Upper lobe of left lung (tissue), 6 donors: Measurements from ENCODE around the gene DPY19L1. TPM values are rescaled to one million over a fixed set of nuclear protein-coding genes. Genes with fewer than 3 reads are reported as not detected.

Experiments
- ATAC-seq, 2 donors: fragments of 200-7000 bp; cut with Tn5 transposase; one replicate each; pipeline ENCODE4 v1.9.1; 2022; ENCODE audit warnings: mild to moderate bottlenecking in 2 of 2, moderate library complexity in 2 of 2; ENCODE audit not compliant: low FRiP score in 2 of 2
- DNase-seq, 2 donors: peaks; one replicate each; pipeline ENCODE4 v3.0.0-alpha.2; 2019 to 2020
- H3K27ac ChIP-seq, 4 donors: fragments of 200-600 bp; sonication (generic); one replicate each; pipeline ENCODE4 v1.5.1; 2016 to 2019
- H3K27me3 ChIP-seq, 4 donors: fragments of 200-600 bp; sonication (generic); one replicate each; pipeline ENCODE4 v1.5.1; 2017 to 2019
- H3K36me3 ChIP-seq, 4 donors: fragments of 200-600 bp; sonication (generic); one replicate each; pipeline ENCODE4 v1.5.1; 2016 to 2019
- H3K4me1 ChIP-seq, 4 donors: fragments of 200-600 bp; sonication (generic); one replicate each; pipeline ENCODE4 v1.5.1; 2018 to 2019
- H3K4me3 ChIP-seq, 4 donors: fragments of 200-600 bp; sonication (generic); one replicate each; pipeline ENCODE4 v1.5.1; 2017 to 2019; ENCODE audit warnings: mild to moderate bottlenecking in 2 of 4, moderate library complexity in 1 of 4
- H3K9me3 ChIP-seq, 4 donors: fragments of 200-600 bp; sonication (generic); one replicate each; pipeline ENCODE4 v1.5.1; 2018 to 2019
- EP300 ChIP-seq, 4 donors: sonication (generic); formaldehyde crosslinking; IDR thresholded peaks; one replicate each; pipeline ENCODE4 v1.5.1; 2017; ENCODE audit warnings: antibody characterized with exemption in 4 of 4, control low read depth in 2 of 4
- POLR2A ChIP-seq, 4 donors: fragments of 450-650 bp; IDR thresholded peaks; one replicate each; pipeline ENCODE4 v1.5.1; 2016 to 2017; ENCODE audit warnings: antibody characterized with exemption in 4 of 4, mild to moderate bottlenecking in 2 of 4
- POLR2AphosphoS5 ChIP-seq, 2 donors: sonication (generic); formaldehyde crosslinking; IDR thresholded peaks; one replicate each; pipeline ENCODE4 v1.5.1; 2017; ENCODE audit warnings: antibody characterized with exemption in 2 of 2
- WGBS, 2 donors: methylation state at CpG; one replicate each; pipeline ENCODE4 v1.1.5; 2017 to 2018; 5-methylcytosine and 5-hydroxymethylcytosine counted together
- total RNA-seq, 6 donors: library from RNA; depleted of rRNA in 4 of 6; stranded (reverse); fragments of >200 nt in 4 of 6; gene quantifications; one replicate each; pipeline versions ENCODE4 v1.1.0 to v1.2.1, GENCODE V29; 2016 to 2021
- TF ChIP-seq, protein P1 (sequence below), 6 experiments: fragments of 450-650 bp in 4 of 6; fragments of 200-600 bp in 2 of 6; sonication (generic) in 2 of 6; IDR thresholded peaks; one replicate each; pipeline ENCODE4 v1.5.1; 2016 to 2019; ENCODE audit warnings: antibody characterized with exemption in 6 of 6
- donor health status: DM: no; HTN: no; CAD: no; lungs with moderate emphysema.
- donor health status: DM: no; HTN: yes; CAD: no; lungs with severe emphysema.

The DPY19L1 gene
- total RNA-seq, 6 donors from 2014 or later: 4.2 to 39.1 (median 28.3) TPM

DNA sequence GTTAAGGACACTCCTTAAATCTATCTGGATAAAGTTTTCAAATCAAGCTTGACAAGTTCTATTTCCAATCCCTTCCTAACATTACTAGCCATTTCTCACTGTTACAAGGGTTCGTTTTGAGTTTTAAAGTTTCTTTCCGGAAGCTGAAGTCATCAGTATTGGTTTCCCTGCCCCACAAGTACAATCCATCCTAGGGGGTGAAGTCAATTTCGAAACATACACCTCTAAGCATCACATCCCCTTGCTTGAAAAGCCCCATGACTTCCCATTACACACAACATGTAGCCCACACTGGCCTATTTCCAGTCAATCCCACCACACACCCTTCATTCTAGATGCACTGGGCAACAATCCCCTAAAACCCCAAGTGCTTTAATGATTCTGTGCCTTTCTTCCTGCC is 13.0 kb downstream of the DPY19L1 start:
- TF ChIP-seq POLR2AphosphoS5 (IDR thresholded peaks at IDR 0.05) (no peak), EP300 (IDR thresholded peaks at IDR 0.05) (no peak), POLR2A (IDR thresholded peaks at IDR 0.05) (no peak)
- TF ChIP-seq, protein P1, sequence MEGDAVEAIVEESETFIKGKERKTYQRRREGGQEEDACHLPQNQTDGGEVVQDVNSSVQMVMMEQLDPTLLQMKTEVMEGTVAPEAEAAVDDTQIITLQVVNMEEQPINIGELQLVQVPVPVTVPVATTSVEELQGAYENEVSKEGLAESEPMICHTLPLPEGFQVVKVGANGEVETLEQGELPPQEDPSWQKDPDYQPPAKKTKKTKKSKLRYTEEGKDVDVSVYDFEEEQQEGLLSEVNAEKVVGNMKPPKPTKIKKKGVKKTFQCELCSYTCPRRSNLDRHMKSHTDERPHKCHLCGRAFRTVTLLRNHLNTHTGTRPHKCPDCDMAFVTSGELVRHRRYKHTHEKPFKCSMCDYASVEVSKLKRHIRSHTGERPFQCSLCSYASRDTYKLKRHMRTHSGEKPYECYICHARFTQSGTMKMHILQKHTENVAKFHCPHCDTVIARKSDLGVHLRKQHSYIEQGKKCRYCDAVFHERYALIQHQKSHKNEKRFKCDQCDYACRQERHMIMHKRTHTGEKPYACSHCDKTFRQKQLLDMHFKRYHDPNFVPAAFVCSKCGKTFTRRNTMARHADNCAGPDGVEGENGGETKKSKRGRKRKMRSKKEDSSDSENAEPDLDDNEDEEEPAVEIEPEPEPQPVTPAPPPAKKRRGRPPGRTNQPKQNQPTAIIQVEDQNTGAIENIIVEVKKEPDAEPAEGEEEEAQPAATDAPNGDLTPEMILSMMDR (IDR thresholded peaks at IDR 0.05): no peak
- H3K36me3 ChIP-seq: no peaks in the 10 kb centered on the region
- no peak for ATAC-seq
- DNase-seq: no peak
- no peaks in the 10 kb centered on the region for H3K9me3 ChIP-seq
- H3K4me1 ChIP-seq: peaks cover 0 to 6% (median 2%) of the 10 kb centered on the region in 4 donors
- WGBS, 2 donors: 86 to 93% methylated on average over 3 of the region's 3 CpGs
- H3K4me3 ChIP-seq: no peak overlapping the region
- H3K27me3 ChIP-seq: no peaks in the 10 kb centered on the region
- H3K27ac ChIP-seq: no peak overlapping the region

DNA sequence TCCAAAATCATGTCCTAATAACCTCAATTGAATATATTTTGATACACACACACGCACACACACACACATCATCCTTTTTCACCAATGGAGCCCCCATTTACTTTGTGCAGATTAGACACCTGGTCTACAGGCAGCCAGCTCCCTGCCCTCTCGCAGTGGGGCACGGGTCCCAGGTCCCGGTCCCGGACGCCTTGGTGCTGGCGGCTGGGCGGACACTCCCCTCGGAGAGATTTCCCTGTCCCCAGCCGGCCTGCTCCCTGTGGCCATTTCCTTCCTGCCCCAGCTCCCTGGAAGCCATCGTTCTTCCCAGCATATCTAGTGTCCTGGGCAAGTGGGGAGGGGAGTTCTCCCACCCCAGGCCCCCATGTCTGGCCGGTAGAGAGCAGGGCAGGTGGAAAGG is 14.6 kb downstream of the DPY19L1 start:
- H3K4me3 ChIP-seq: no peak overlapping the region
- WGBS, 2 donors: 89% methylated on average over 12 of the region's 12 CpGs
- peaks cover 0 to 4% (median 2%) of the 10 kb centered on the region in 4 donors for H3K4me1 ChIP-seq
- no peaks in the 10 kb centered on the region for H3K27me3 ChIP-seq
- H3K9me3 ChIP-seq: no peaks in the 10 kb centered on the region
- no peak for ATAC-seq
- TF ChIP-seq POLR2A (IDR thresholded peaks at IDR 0.05) (no peak), POLR2AphosphoS5 (IDR thresholded peaks at IDR 0.05) (no peak), EP300 (IDR thresholded peaks at IDR 0.05) (no peak)
- TF ChIP-seq, protein P1 (IDR thresholded peaks at IDR 0.05): no peak
- no peaks in the 10 kb centered on the region for H3K36me3 ChIP-seq
- H3K27ac ChIP-seq: no peak overlapping the region
- peak in 1 of 2 donors; percentile 56 for DNase-seq

DNA sequence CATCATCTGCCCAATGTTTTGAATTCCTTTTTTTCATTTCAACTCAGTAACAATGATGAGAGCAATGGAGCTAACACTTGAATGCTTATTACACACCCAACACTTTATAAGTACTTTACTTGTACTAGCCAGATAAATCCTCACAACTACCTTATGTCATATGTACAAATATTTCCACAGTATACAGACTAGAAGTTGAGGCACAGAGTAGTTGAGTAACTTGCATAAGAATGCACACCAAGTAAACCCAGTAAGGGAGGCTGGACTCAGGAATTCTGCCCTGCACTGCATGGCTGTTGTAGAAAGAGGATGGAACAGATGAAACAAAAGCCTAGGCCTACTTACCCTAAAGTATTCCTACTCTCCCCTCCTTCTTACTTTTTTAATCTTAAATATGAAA is 15.8 kb downstream of the DPY19L1 start:
- peaks cover 0 to 9% (median 0%) of the 10 kb centered on the region in 4 donors for H3K36me3 ChIP-seq
- DNase-seq (no peak), ATAC-seq (no peak)
- TF ChIP-seq POLR2AphosphoS5 (IDR thresholded peaks at IDR 0.05) (no peak), EP300 (IDR thresholded peaks at IDR 0.05) (no peak), POLR2A (IDR thresholded peaks at IDR 0.05) (no peak)
- TF ChIP-seq, protein P1 (IDR thresholded peaks at IDR 0.05): no peak
- H3K27ac ChIP-seq: no peak overlapping the region
- H3K9me3 ChIP-seq: no peaks in the 10 kb centered on the region
- peaks cover 0 to 4% (median 0%) of the 10 kb centered on the region in 4 donors for H3K4me1 ChIP-seq
- no peak overlapping the region for H3K4me3 ChIP-seq
- no peaks in the 10 kb centered on the region for H3K27me3 ChIP-seq

DNA sequence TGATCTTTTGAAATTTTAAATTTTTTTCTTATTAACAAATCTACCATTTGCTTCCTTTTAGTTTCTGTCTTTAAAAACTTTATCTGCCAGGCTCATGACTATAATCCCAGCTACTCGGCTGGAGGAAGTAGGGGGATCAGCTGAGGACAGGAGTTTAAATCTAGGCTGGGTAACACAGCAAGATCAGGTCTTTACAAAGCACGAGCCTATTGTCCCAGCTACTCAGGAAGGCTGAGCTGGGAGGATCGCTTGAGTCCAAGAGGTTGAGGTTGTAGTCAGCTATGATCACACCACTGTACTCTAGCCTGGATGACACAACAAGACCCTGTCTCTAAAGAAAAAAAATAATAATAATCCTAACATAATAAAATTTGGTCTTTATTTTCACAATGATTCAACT is 17.5 kb downstream of the DPY19L1 start:
- peaks cover 0 to 14% (median 0%) of the 10 kb centered on the region in 4 donors for H3K36me3 ChIP-seq
- ATAC-seq: no peak
- no peaks in the 10 kb centered on the region for H3K4me1 ChIP-seq
- H3K4me3 ChIP-seq: no peak overlapping the region
- 73 to 76% methylated on average over 3 of the region's 3 CpGs for WGBS, 2 donors
- TF ChIP-seq POLR2A (IDR thresholded peaks at IDR 0.05) (no peak), EP300 (IDR thresholded peaks at IDR 0.05) (no peak), POLR2AphosphoS5 (IDR thresholded peaks at IDR 0.05) (no peak)
- TF ChIP-seq, protein P1 (IDR thresholded peaks at IDR 0.05): no peak
- H3K27ac ChIP-seq: no peak overlapping the region
- H3K9me3 ChIP-seq: no peaks in the 10 kb centered on the region
- DNase-seq: no peak
- no peaks in the 10 kb centered on the region for H3K27me3 ChIP-seq

DNA sequence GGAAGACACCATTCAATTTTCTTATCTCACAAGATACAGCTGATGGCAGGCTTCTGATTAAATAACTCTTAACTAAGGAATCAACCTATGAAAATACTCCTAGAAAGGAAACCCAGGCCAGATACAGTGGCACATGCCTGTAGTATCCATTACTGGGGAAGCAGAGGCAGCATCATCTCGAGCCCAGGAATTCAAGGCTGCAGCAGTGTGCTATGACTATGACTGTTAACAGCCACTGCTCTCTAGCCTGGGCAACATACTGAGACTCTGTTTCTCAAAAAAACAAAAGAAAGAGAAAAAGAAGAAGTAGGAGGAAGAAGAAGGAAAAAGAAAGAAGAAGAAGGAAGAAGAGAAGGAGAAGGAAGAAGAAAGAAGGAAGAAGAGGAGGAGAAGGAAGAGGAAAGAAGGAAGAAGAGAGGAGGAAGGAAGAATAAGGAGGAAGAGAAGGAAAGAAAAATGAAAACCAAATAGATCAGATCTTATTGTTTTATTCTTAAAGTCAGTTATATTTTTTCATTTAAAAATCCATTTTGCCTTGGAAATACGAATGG is 18.0 kb downstream of the DPY19L1 start:
- Histone ChIP-seq H3K4me3 (no peak overlapping the region), H3K27me3 (no peaks in the 10 kb centered on the region), H3K9me3 (no peaks in the 10 kb centered on the region), H3K27ac (no peak overlapping the region), H3K4me1 (no peaks in the 10 kb centered on the region), H3K36me3 (peaks cover 0 to 14% (median 0%) of the 10 kb centered on the region in 4 donors)
- no peak for ATAC-seq
- whole genome bisulfite sequencing, 2 donors: 87 to 91% methylated on average over 2 of the region's 2 CpGs
- TF ChIP-seq POLR2AphosphoS5 (IDR thresholded peaks at IDR 0.05) (no peak), EP300 (IDR thresholded peaks at IDR 0.05) (no peak), POLR2A (IDR thresholded peaks at IDR 0.05) (no peak)
- TF ChIP-seq, protein P1 (IDR thresholded peaks at IDR 0.05): no peak
- no peak for DNase-seq
